Aorta (tissue), 5 donors: Measurements from ENCODE around the gene PHKA2. TPM values are rescaled to one million over a fixed set of nuclear protein-coding genes. Genes with fewer than 3 reads are reported as not detected.

Experiments
- ATAC-seq: fragments of 200-7000 bp; cut with Tn5 transposase; one replicate; pipeline ENCODE4 v1.9.1; 2022; ENCODE audit warnings: moderate library complexity; ENCODE audit not compliant: low FRiP score
- DNase-seq, 2 donors: peaks; one replicate each; pipeline ENCODE4 v3.0.0-alpha.2; 2020
- H3K27ac ChIP-seq, 2 donors: one replicate each; pipeline ENCODE4 v1.5.1; 2013; ENCODE audit warnings: low read length in 2 of 2, mild to moderate bottlenecking in 2 of 2, moderate library complexity in 2 of 2, control low read depth in 1 of 2, inconsistent platforms in 1 of 2, low read depth in 1 of 2
- H3K27me3 ChIP-seq, 2 donors: one replicate each; pipeline ENCODE4 v1.6.1; 2013; ENCODE audit warnings: control low read depth in 1 of 2, low read length in 1 of 2, mild to moderate bottlenecking in 1 of 2, moderate library complexity in 1 of 2; ENCODE audit not compliant: insufficient read depth in 2 of 2, control insufficient read depth in 1 of 2
- H3K36me3 ChIP-seq, 2 donors: one replicate each; pipeline ENCODE4 v1.6.1; 2013; ENCODE audit warnings: control low read depth in 1 of 2, low read length in 1 of 2, mild to moderate bottlenecking in 1 of 2; ENCODE audit not compliant: insufficient read depth in 2 of 2, control insufficient read depth in 1 of 2
- H3K4me1 ChIP-seq, 2 donors: one replicate each; pipeline ENCODE4 v1.6.1; 2013; ENCODE audit warnings: low read length in 2 of 2, control low read depth in 1 of 2, mild to moderate bottlenecking in 1 of 2, moderate library complexity in 1 of 2; ENCODE audit not compliant: insufficient read depth in 2 of 2, control insufficient read depth in 1 of 2
- H3K4me3 ChIP-seq, 2 donors: one replicate each; pipeline ENCODE4 v1.5.1; 2013; ENCODE audit warnings: low read length in 2 of 2, control low read depth in 1 of 2, mild to moderate bottlenecking in 1 of 2
- H3K9me3 ChIP-seq: one replicate; pipeline ENCODE4 v1.6.1; 2013; ENCODE audit warnings: mild to moderate bottlenecking, low read length; ENCODE audit not compliant: control insufficient read depth
- WGBS, 2 donors: extraction: QIAGEN DNeasy Blood & Tissue Kit; methylation state at CpG; one replicate each; pipeline ENCODE4 v1.1.7; 2013; 5-methylcytosine and 5-hydroxymethylcytosine counted together
- intact Hi-C, 2 donors: fragments of 100-400 bp; cut with DNase I; formaldehyde crosslinking; loops; one replicate each; pipeline versions ENCODE4 v1.14.2 to v1.15.0; 2022
- polyA plus RNA-seq, 2 donors: library from polyadenylated mRNA; stranded (reverse); fragments of 200-250 nt; gene quantifications; one replicate each; pipeline ENCODE4 v1.2.3, GENCODE V29; 2013
- total RNA-seq, 2 donors: library from RNA; stranded (reverse); fragmentation: NEBNext Ultra II Directional; extraction: Animal tissue kit (Norgen Biotek cat#: 25700); gene quantifications; one replicate each; pipeline ENCODE4 v1.2.1, GENCODE V29; 2021
- donor health status: healthy with polysubstance abuse.
- donor health status: Bipolar disorder and iron deficiency.
- donor health status: DM: no; HTN: no; CAD: no.
- donor health status: DM: no; HTN: no; CAD: no.
- donor health status: DM: yes; HTN: yes; CAD: no.

PHKA2 gene
- total and polyA plus RNA-seq, 4 donors: 1.5 to 45.6 (median 27.9) TPM

DNA sequence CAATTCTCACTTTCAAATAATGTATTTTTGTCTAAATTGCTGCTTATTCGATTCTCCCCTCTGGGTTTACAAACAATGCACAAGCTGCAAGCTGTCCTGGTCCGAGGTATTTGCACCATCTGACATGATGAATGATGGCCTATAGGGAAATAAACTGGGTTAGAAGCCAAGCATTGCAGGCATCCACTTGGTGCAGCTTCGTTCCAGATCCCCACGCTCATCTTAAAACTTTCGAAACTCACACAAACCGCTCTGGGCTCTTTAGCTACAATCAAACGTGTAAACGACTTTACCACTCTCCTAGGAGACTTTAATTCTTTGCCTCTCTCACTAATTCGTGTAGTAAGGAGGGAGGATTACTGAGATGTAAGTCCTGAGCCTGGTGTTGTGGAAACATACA, 19.0 kb downstream of the PHKA2 start:
- no peak for ATAC-seq
- no peak overlapping the region for H3K4me3 ChIP-seq
- H3K27ac ChIP-seq: no peak overlapping the region
- H3K27me3 ChIP-seq: no peaks in the 10 kb centered on the region
- no peaks in the 10 kb centered on the region for H3K4me1 ChIP-seq
- intact Hi-C loops: no loop called here
- H3K9me3 ChIP-seq: no peaks in the 10 kb centered on the region
- WGBS, 2 donors: 65 to 75% methylated on average over 9 of the region's 9 CpGs
- DNase-seq: no peak
- H3K36me3 ChIP-seq: no peaks in the 10 kb centered on the region

DNA sequence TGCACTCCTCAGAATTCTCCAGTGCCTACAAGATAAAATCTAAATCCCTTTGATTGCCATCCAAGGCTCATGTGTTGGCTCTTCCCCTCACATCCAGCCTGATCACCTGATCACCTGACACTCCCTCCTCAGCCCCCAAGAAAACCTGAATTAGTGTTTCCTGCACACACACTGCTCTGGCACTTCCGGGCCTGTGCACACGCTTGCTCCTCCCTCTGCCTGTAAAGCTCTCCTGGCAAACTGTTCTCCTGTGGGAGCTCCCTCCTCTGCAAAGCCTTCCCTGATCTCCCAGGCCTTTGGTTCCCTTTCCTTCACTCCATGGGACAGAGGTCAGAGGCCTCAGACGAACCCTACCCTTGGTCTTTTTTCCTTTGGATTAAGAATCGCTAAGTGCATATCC, 19.9 kb downstream of the PHKA2 start:
- DNase-seq (no peak), ATAC-seq (no peak)
- intact Hi-C loops: no loop called here
- no peaks in the 10 kb centered on the region for H3K9me3 ChIP-seq
- H3K4me1 ChIP-seq: no peaks in the 10 kb centered on the region
- 80 to 81% methylated on average over 4 of the region's 4 CpGs for WGBS, 2 donors
- no peak overlapping the region for H3K27ac ChIP-seq
- H3K36me3 ChIP-seq: no peaks in the 10 kb centered on the region
- H3K4me3 ChIP-seq: no peak overlapping the region
- H3K27me3 ChIP-seq: no peaks in the 10 kb centered on the region

GRCh38 chrX:18962329-18962728, 21.6 kb downstream of the PHKA2 start:
- ATAC-seq (no peak), DNase-seq (no peak)
- H3K9me3 ChIP-seq: no peaks in the 10 kb centered on the region
- no peaks in the 10 kb centered on the region for H3K27me3 ChIP-seq
- no peak overlapping the region for H3K4me3 ChIP-seq
- intact Hi-C loops: no loop called here
- no peaks in the 10 kb centered on the region for H3K36me3 ChIP-seq
- no peaks in the 10 kb centered on the region for H3K4me1 ChIP-seq
- H3K27ac ChIP-seq: no peak overlapping the region

- 72 to 86% methylated on average over 2 of the region's 2 CpGs for WGBS, 2 donors
- no peak for ATAC-seq
- intact Hi-C loops: no loop called here
These were observed 22.2 kb downstream of the PHKA2 start for GRCh38 chrX:18961686-18962085.

GRCh38 chrX:18956303-18957032, 27.4 kb downstream of the PHKA2 start:
- Histone ChIP-seq H3K27me3 (no peaks in the 10 kb centered on the region), H3K9me3 (no peaks in the 10 kb centered on the region), H3K4me1 (no peaks in the 10 kb centered on the region), H3K4me3 (no peak overlapping the region), H3K27ac (no peak overlapping the region), H3K36me3 (peaks cover 0 to 1% of the 10 kb centered on the region in 2 donors)
- intact Hi-C loops: no loop called here
- DNase-seq: no peak
- ATAC-seq: no peak
- WGBS, 2 donors: 85 to 94% methylated on average over 7 of the region's 7 CpGs

More at GRCh38 chrX:18961686-18962085, 22.2 kb downstream of the PHKA2 start:
- Histone ChIP-seq H3K4me3 (no peak overlapping the region), H3K9me3 (no peaks in the 10 kb centered on the region), H3K4me1 (no peaks in the 10 kb centered on the region), H3K27ac (no peak overlapping the region), H3K27me3 (no peaks in the 10 kb centered on the region), H3K36me3 (no peaks in the 10 kb centered on the region)
- no peak for DNase-seq

- Histone ChIP-seq H3K36me3 (peaks cover 0 to 1% of the 10 kb centered on the region in 2 donors), H3K27me3 (no peaks in the 10 kb centered on the region), H3K9me3 (no peaks in the 10 kb centered on the region), H3K27ac (no peak overlapping the region), H3K4me1 (no peaks in the 10 kb centered on the region), H3K4me3 (no peak overlapping the region)
- intact Hi-C loops: no loop called here
- 89 to 94% methylated on average over 4 of the region's 4 CpGs for WGBS, 2 donors
- no peak for DNase-seq
- ATAC-seq: no peak
These were observed 28.2 kb downstream of the PHKA2 start for GRCh38 chrX:18955676-18956075.

GRCh38 chrX:18951032-18951431, 32.9 kb downstream of the PHKA2 start:
- 78 to 98% methylated on average over 10 of the region's 10 CpGs for WGBS, 2 donors
- Histone ChIP-seq H3K4me1 (no peaks in the 10 kb centered on the region), H3K27me3 (no peaks in the 10 kb centered on the region), H3K4me3 (no peak overlapping the region), H3K9me3 (no peaks in the 10 kb centered on the region), H3K36me3 (peaks cover 0 to 1% of the 10 kb centered on the region in 2 donors), H3K27ac (no peak overlapping the region)
- ATAC-seq (no peak), DNase-seq (no peak)
- intact Hi-C loops: no loop called here

DNA sequence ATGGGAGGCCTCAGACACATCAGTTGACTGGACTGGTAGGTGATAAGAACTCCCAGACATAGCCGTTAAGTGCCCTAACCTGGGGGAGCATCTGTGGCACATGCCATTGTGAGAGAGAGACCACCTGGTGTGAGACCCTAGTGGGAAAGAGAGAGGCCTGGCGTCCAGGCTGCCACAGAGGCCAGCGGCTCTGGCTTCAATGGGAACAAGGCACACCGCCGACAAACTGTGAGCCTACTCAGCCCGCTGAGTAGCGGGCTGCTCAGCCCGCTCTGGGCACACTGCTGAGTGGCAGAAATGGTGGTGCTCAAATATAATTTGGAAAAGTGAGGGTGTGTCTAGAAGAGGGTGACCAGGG, 34.0 kb downstream of the PHKA2 start:
- intact Hi-C loops: no loop called here
- 78 to 79% methylated on average over 8 of the region's 8 CpGs for WGBS, 2 donors
- DNase-seq: no peak
- H3K4me1 ChIP-seq: no peaks in the 10 kb centered on the region
- no peaks in the 10 kb centered on the region for H3K9me3 ChIP-seq
- H3K27me3 ChIP-seq: no peaks in the 10 kb centered on the region
- ATAC-seq: no peak
- peak overlapping the region in 1 of 2 donors; percentile 59 for H3K27ac ChIP-seq
- H3K36me3 ChIP-seq: peaks cover 0 to 1% of the 10 kb centered on the region in 2 donors
- no peak overlapping the region for H3K4me3 ChIP-seq

- no peaks in the 10 kb centered on the region for H3K4me1 ChIP-seq
- H3K27ac ChIP-seq: no peak overlapping the region
- H3K9me3 ChIP-seq: no peaks in the 10 kb centered on the region
- 6 to 43% methylated on average over 4 of the region's 4 CpGs for WGBS, 2 donors
- H3K4me3 ChIP-seq: no peak overlapping the region
- peaks cover 0 to 1% of the 10 kb centered on the region in 2 donors for H3K36me3 ChIP-seq
- intact Hi-C loops: no loop called here
- no peak for ATAC-seq
- H3K27me3 ChIP-seq: no peaks in the 10 kb centered on the region
- no peak for DNase-seq
These were observed 34.5 kb downstream of the PHKA2 start for GRCh38 chrX:18949291-18949943.
